H9 (cell line): ENCODE measurements around the gene SLC43A1. TPM values are rescaled to one million over a fixed set of nuclear protein-coding genes. Genes with fewer than 3 reads are reported as not detected.

Experiments
- DNase-seq: peaks from one replicate; pipeline ENCODE4 v3.0.0-alpha.2; 2017
- H2AFZ ChIP-seq: one replicate; pipeline ENCODE4 v1.6.1; 2013; ENCODE audit warnings: mild to moderate bottlenecking, low read length, control low read depth, moderate library complexity
- H2AK5ac ChIP-seq: 2 replicates; pipeline ENCODE4 v1.6.1; 2013; ENCODE audit warnings: low read length, control low read depth, mixed read lengths; ENCODE audit not compliant: insufficient read length
- H2BK120ac ChIP-seq: one replicate; pipeline ENCODE4 v1.6.1; 2013; ENCODE audit warnings: low read depth, mild to moderate bottlenecking, low read length, control low read depth, inconsistent platforms; ENCODE audit not compliant: poor library complexity, severe bottlenecking
- H2BK12ac ChIP-seq: 2 replicates; pipeline ENCODE4 v1.6.1; 2013; ENCODE audit warnings: low read length, control low read depth, mixed read lengths, low read depth; ENCODE audit not compliant: insufficient read length
- H2BK15ac ChIP-seq: 2 replicates; pipeline ENCODE4 v1.6.1; 2013; ENCODE audit warnings: low read depth, low read length, control low read depth
- H2BK20ac ChIP-seq: one replicate; pipeline ENCODE4 v1.6.1; 2013; ENCODE audit warnings: low read depth, mild to moderate bottlenecking, low read length, control low read depth, inconsistent platforms; ENCODE audit not compliant: poor library complexity, severe bottlenecking
- H2BK5ac ChIP-seq: 2 replicates; pipeline ENCODE4 v1.6.1; 2013; ENCODE audit warnings: low read length, control low read depth, mixed read lengths; ENCODE audit not compliant: insufficient read length
- H3K14ac ChIP-seq: 2 replicates; pipeline ENCODE4 v1.6.1; 2013; ENCODE audit warnings: low read length, control low read depth; ENCODE audit not compliant: insufficient read depth
- H3K18ac ChIP-seq: 2 replicates; pipeline ENCODE4 v1.6.1; 2013; ENCODE audit warnings: low read depth, mild to moderate bottlenecking, mixed read lengths, low read length, control low read depth; ENCODE audit not compliant: insufficient read length
- H3K23ac ChIP-seq: 2 replicates; pipeline ENCODE4 v1.6.1; 2013; ENCODE audit warnings: low read length, control low read depth, mixed read lengths, low read depth; ENCODE audit not compliant: insufficient read length
- H3K23me2 ChIP-seq: 2 replicates; pipeline ENCODE4 v1.6.1; 2013; ENCODE audit warnings: low read depth, mild to moderate bottlenecking, mixed read lengths, low read length, control low read depth; ENCODE audit not compliant: insufficient read length, poor library complexity, severe bottlenecking
- H3K27ac ChIP-seq: 2 replicates; pipeline ENCODE4 v1.5.1; 2013; ENCODE audit warnings: low read length, control low read depth, mixed read lengths, low read depth; ENCODE audit not compliant: insufficient read length
- H3K27me3 ChIP-seq: 2 replicates; pipeline ENCODE4 v1.6.1; 2013; ENCODE audit warnings: low read length, control low read depth, inconsistent platforms; ENCODE audit not compliant: insufficient read depth
- H3K4ac ChIP-seq: 2 replicates; pipeline ENCODE4 v1.6.1; 2013; ENCODE audit warnings: low read depth, mild to moderate bottlenecking, control low read depth, inconsistent platforms, low read length, moderate library complexity
- H3K4me1 ChIP-seq: 2 replicates; pipeline ENCODE4 v1.6.1; 2013; ENCODE audit warnings: low read length, control low read depth, inconsistent platforms; ENCODE audit not compliant: insufficient read depth
- H3K4me2 ChIP-seq: 2 replicates; pipeline ENCODE4 v1.6.1; 2013; ENCODE audit warnings: low read length, control low read depth, mixed read lengths; ENCODE audit not compliant: insufficient read length, insufficient read depth
- H3K56ac ChIP-seq: 2 replicates; pipeline ENCODE4 v1.6.1; 2013; ENCODE audit warnings: low read depth, mild to moderate bottlenecking, mixed read lengths, low read length, control low read depth; ENCODE audit not compliant: insufficient read length
- H3K79me1 ChIP-seq: 2 replicates; pipeline ENCODE4 v1.6.1; 2013; ENCODE audit warnings: low read depth, mild to moderate bottlenecking, moderate library complexity, low read length, control low read depth, inconsistent platforms; ENCODE audit not compliant: insufficient read depth, poor library complexity, severe bottlenecking
- H3K79me2 ChIP-seq: 2 replicates; pipeline ENCODE4 v1.6.1; 2013; ENCODE audit warnings: low read length, control low read depth, inconsistent platforms; ENCODE audit not compliant: insufficient read depth
- H3K9ac ChIP-seq: 2 replicates; pipeline ENCODE4 v1.6.1; 2013; ENCODE audit warnings: low read length, control low read depth, mixed read lengths; ENCODE audit not compliant: insufficient read length; ENCODE audit errors: extremely low read depth
- H3K9me3 ChIP-seq: one replicate; pipeline ENCODE4 v1.6.1; 2013; ENCODE audit warnings: low read depth, low read length, inconsistent platforms; ENCODE audit not compliant: control insufficient read depth
- H3T11ph ChIP-seq: one replicate; pipeline ENCODE4 v1.6.1; 2013; ENCODE audit warnings: mild to moderate bottlenecking, low read length, control low read depth, inconsistent platforms
- H4K20me1 ChIP-seq: one replicate; pipeline ENCODE4 v1.6.1; 2013; ENCODE audit not compliant: control insufficient read depth, insufficient read length, insufficient read depth
- H4K5ac ChIP-seq: 2 replicates; pipeline ENCODE4 v1.6.1; 2013; ENCODE audit warnings: low read depth, mild to moderate bottlenecking, mixed read lengths, low read length, control low read depth; ENCODE audit not compliant: insufficient read length
- H4K8ac ChIP-seq: replicated peaks from 2 replicates; pipeline ENCODE4 v1.6.1; 2013; ENCODE audit warnings: low read length, control low read depth, mixed read lengths, low read depth; ENCODE audit not compliant: insufficient read length
- H4K91ac ChIP-seq: 2 replicates; pipeline ENCODE4 v1.6.1; 2013; ENCODE audit warnings: low read depth, mild to moderate bottlenecking, moderate library complexity, mixed read lengths, low read length, control low read depth; ENCODE audit not compliant: insufficient read length
- H3K27ac Mint-ChIP-seq, 3 experiments: 2 replicates in 2 of 3; 3 replicates in 1 of 3; pipeline ENCODE4 v1.8.0; 2020 to 2021; ENCODE audit warnings: mixed read lengths in 3 of 3, mild to moderate bottlenecking in 1 of 3, moderate library complexity in 1 of 3
- H3K27me3 Mint-ChIP-seq: 2 replicates; pipeline ENCODE4 v1.8.0; 2021; ENCODE audit warnings: low read depth, mild to moderate bottlenecking, moderate library complexity, mixed read lengths
- H3K36me3 Mint-ChIP-seq, 3 experiments: 2 replicates in 2 of 3; 3 replicates in 1 of 3; pipeline ENCODE4 v1.8.0; 2020 to 2021; ENCODE audit warnings: low read depth in 3 of 3, mixed read lengths in 3 of 3; ENCODE audit not compliant: insufficient read depth in 1 of 3
- H3K4me1 Mint-ChIP-seq, 2 experiments: 2 replicates each; pipeline ENCODE4 v1.8.0; 2020; ENCODE audit warnings: mixed read lengths in 2 of 2
- H3K4me3 Mint-ChIP-seq, 2 experiments: 2 replicates in 1 of 2; 3 replicates in 1 of 2; pipeline ENCODE4 v1.8.0; 2020 to 2021; ENCODE audit warnings: mild to moderate bottlenecking in 2 of 2, mixed read lengths in 2 of 2, moderate library complexity in 1 of 2
- H3K9me3 Mint-ChIP-seq, 2 experiments: 2 replicates in 1 of 2; 3 replicates in 1 of 2; pipeline ENCODE4 v1.8.0; 2020; ENCODE audit warnings: mild to moderate bottlenecking in 2 of 2, mixed read lengths in 2 of 2, moderate library complexity in 1 of 2
- CTCF ChIP-seq: fragments of 200-600 bp; sonication (generic); conservative IDR thresholded peaks from 3 replicates; pipeline ENCODE4 v1.8.0; 2021; ENCODE audit warnings: antibody characterized with exemption, mild to moderate bottlenecking
- WGBS: extraction: QIAGEN DNeasy Blood & Tissue Kit; methylation state at CpG from one replicate; pipeline ENCODE4 v1.1.7; 2013; ENCODE audit warnings: missing lambda C conversion rate, low lambda C conversion rate, mixed read lengths; ENCODE audit not compliant: insufficient read length; ENCODE audit errors: extremely low coverage; 5-methylcytosine and 5-hydroxymethylcytosine counted together
- total RNA-seq: library from RNA; stranded (reverse); gene quantifications from 2 replicates; pipeline ENCODE4 v1.2.1, GENCODE V29; 2021

SLC43A1 gene
- total RNA-seq, 1 experiment from 2014 or later: 17.0 TPM

DNA sequence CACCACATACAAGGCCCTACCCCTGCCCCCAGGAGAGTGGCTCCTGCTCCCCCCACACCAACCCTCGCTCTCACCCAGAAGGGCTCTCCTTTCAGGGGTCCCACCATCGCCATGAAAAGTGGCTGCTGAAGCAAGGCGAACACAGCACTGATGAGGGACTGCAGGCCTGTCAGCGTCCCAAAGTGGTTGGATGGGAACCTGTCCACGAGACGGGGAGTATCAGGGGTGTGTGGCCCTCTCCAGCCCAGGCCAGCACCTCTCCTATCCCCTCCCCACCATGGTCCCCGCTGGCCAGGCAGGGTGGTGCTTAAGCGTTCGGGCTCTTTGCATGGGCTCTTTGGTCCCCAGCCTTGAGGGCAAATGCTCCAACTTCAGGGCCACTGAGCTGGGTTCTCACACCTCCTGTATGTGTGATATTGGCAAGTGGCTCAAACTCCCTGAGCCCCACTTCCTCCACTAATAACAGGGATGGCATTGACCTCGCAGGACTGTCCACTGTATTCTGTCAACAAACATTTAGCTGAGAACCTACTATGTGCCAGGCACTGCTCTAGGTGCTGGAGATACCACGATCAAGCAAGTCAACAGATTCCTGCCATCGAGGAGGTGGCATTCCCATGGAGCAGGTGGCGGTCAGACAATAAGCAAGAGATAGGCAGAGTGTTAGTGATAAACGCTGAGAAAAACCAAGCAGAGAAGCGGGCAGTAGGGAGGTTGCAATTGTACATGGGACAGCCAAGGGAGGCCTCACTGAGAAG, 28.3 kb downstream of the SLC43A1 start:
- no peak overlapping the region for H4K5ac ChIP-seq
- H2AFZ ChIP-seq: no peak overlapping the region
- H3K18ac ChIP-seq: no peak overlapping the region
- Mint-ChIP-seq H3K27ac (no peak overlapping the region), H3K4me1 (peaks cover 6 to 10% of the 10 kb centered on the region in 2 experiments), H3K36me3 (peaks cover 21 to 29% (median 22%) of the 10 kb centered on the region in 3 experiments; a peak in 6 of 7 replicates), H3K27me3 (peaks cover 24% of the 10 kb centered on the region), H3K9me3 (no peaks in the 10 kb centered on the region), H3K4me3 (no peak overlapping the region)
- no peak for TF ChIP-seq CTCF
- no peak overlapping the region for H3T11ph ChIP-seq
- H2BK120ac ChIP-seq: no peak overlapping the region
- H3K79me2 ChIP-seq: no peaks in the 10 kb centered on the region
- H3K9me3 ChIP-seq: no peaks in the 10 kb centered on the region
- H3K4me2 ChIP-seq: no peak overlapping the region
- no peak overlapping the region for H2AK5ac ChIP-seq
- no peak overlapping the region for H3K56ac ChIP-seq
- no peak overlapping the region for H3K9ac ChIP-seq
- no peaks in the 10 kb centered on the region for H3K27me3 ChIP-seq
- no peak overlapping the region for H4K8ac ChIP-seq
- no peak overlapping the region for H3K4ac ChIP-seq
- no peak overlapping the region for H2BK5ac ChIP-seq
- no peaks in the 10 kb centered on the region for H4K20me1 ChIP-seq
- no peak overlapping the region for H4K91ac ChIP-seq
- no peaks in the 10 kb centered on the region for H3K79me1 ChIP-seq
- no peak overlapping the region for H2BK15ac ChIP-seq
- H3K14ac ChIP-seq: no peak overlapping the region
- DNase-seq: no peak
- H2BK20ac ChIP-seq: no peak overlapping the region
- no peak overlapping the region for H3K23ac ChIP-seq
- H3K4me1 ChIP-seq: no peaks in the 10 kb centered on the region
- H3K23me2 ChIP-seq: peaks cover 10% of the 10 kb centered on the region
- WGBS: no CpG with 5 or more reads among the region's 15 CpGs
- no peak overlapping the region for H3K27ac ChIP-seq
- no peak overlapping the region for H2BK12ac ChIP-seq
